SK-N-SH treated with all-trans-retinoic acid at 6 μM for 48 hours (cell line): ENCODE results near the gene SCAMP1.
"Not testable (repeated sequence)": the region's sequence is repeated elsewhere in the genome, so short reads cannot be mapped to it uniquely, and the experiment has no call there.

Experiments
- ATAC-seq: fragments of 200-7000 bp; cut with Tn5 transposase; 3 replicates; pipeline ENCODE4 v1.9.1; 2020; ENCODE audit warnings: mild to moderate bottlenecking, moderate library complexity
- ARNTL ChIP-seq: fragments of 450-650 bp; formaldehyde crosslinking; IDR thresholded peaks from 2 replicates; pipeline ENCODE4 v1.5.0; 2020; ENCODE audit warnings: low read depth, mild to moderate bottlenecking, moderate library complexity, borderline replicate concordance
- BACH2 ChIP-seq: fragments of 250-450 bp; sonication (Bioruptor Pico); IDR thresholded peaks from 2 replicates; pipeline ENCODE4 v1.9.0; 2021; ENCODE audit warnings: mild to moderate bottlenecking, borderline replicate concordance
- CREB5 ChIP-seq: fragments of 250-450 bp; sonication (Bioruptor Pico); IDR thresholded peaks from 2 replicates; pipeline ENCODE4 v1.5.1; 2020; ENCODE audit warnings: low read depth, mild to moderate bottlenecking, moderate library complexity
- CSDC2 ChIP-seq: fragments of 250-450 bp; sonication (Bioruptor Pico); IDR thresholded peaks from 2 replicates; pipeline ENCODE4 v1.5.0; 2020; ENCODE audit warnings: mild to moderate bottlenecking, moderate library complexity
- CSRNP3 ChIP-seq: fragments of 250-450 bp; sonication (Bioruptor Pico); IDR thresholded peaks from 2 replicates; pipeline ENCODE4 v1.5.1; 2021; ENCODE audit warnings: mild to moderate bottlenecking, moderate library complexity
- ESRRG ChIP-seq: fragments of 250-450 bp; sonication (Bioruptor Pico); IDR thresholded peaks from 2 replicates; pipeline ENCODE4 v1.6.1; 2021; ENCODE audit warnings: mild to moderate bottlenecking
- ISL1 ChIP-seq: fragments of 250-450 bp; sonication (Bioruptor Pico); IDR thresholded peaks from 2 replicates; pipeline ENCODE4 v2.1.2; 2022; ENCODE audit warnings: mild to moderate bottlenecking, moderate library complexity
- OSR1 ChIP-seq: fragments of 250-450 bp; sonication (Bioruptor Pico); IDR thresholded peaks from 2 replicates; pipeline ENCODE4 v1.8.0; 2022; ENCODE audit warnings: moderate library complexity, mild to moderate bottlenecking, inconsistent platforms
- PATZ1 ChIP-seq: fragments of 250-450 bp; sonication (Bioruptor Pico); IDR thresholded peaks from 2 replicates; pipeline ENCODE4 v1.8.0; 2020; ENCODE audit warnings: mild to moderate bottlenecking, moderate library complexity, borderline replicate concordance
- POU6F1 ChIP-seq: fragments of 250-450 bp; sonication (Bioruptor Pico); IDR thresholded peaks from 2 replicates; pipeline ENCODE4 v1.8.0; 2021; ENCODE audit warnings: low read depth, mild to moderate bottlenecking, moderate library complexity, borderline replicate concordance
- PPARA ChIP-seq: fragments of 250-450 bp; sonication (Bioruptor Pico); IDR thresholded peaks from 2 replicates; pipeline ENCODE4 v1.5.0; 2020; ENCODE audit warnings: mild to moderate bottlenecking, borderline replicate concordance
- SNAI2 ChIP-seq: fragments of 250-450 bp; sonication (Bioruptor Pico); IDR thresholded peaks from 2 replicates; pipeline ENCODE4 v1.5.0; 2020; ENCODE audit warnings: mild to moderate bottlenecking, moderate library complexity
- TOX ChIP-seq: fragments of 250-450 bp; sonication (Bioruptor Pico); IDR thresholded peaks from 2 replicates; pipeline ENCODE4 v1.8.0; 2021; ENCODE audit warnings: mild to moderate bottlenecking, moderate library complexity, borderline replicate concordance
- TSHZ2 ChIP-seq: fragments of 250-450 bp; sonication (Bioruptor Pico); IDR thresholded peaks from 2 replicates; pipeline ENCODE4 v1.5.0; 2020; ENCODE audit warnings: mild to moderate bottlenecking, moderate library complexity
- ZC3H10 ChIP-seq: fragments of 250-450 bp; sonication (Bioruptor Pico); IDR thresholded peaks from 2 replicates; pipeline ENCODE4 v1.5.1; 2021; ENCODE audit warnings: mild to moderate bottlenecking, moderate library complexity
- ZFP3 ChIP-seq: fragments of 250-450 bp; sonication (Bioruptor Pico); IDR thresholded peaks from 2 replicates; pipeline ENCODE4 v1.5.0; 2020; ENCODE audit warnings: mild to moderate bottlenecking, moderate library complexity
- ZFP30 ChIP-seq: fragments of 450-650 bp; formaldehyde crosslinking; IDR thresholded peaks from 2 replicates; pipeline ENCODE4 v1.5.0; 2022; ENCODE audit warnings: mild to moderate bottlenecking, moderate library complexity
- ZNF565 ChIP-seq: fragments of 450-650 bp; formaldehyde crosslinking; conservative IDR thresholded peaks from 2 replicates; pipeline ENCODE4 v1.5.0; 2020; ENCODE audit warnings: low read depth, mild to moderate bottlenecking, moderate library complexity
- ZNF70 ChIP-seq: fragments of 450-650 bp; formaldehyde crosslinking; IDR thresholded peaks from 2 replicates; pipeline ENCODE4 v1.5.0; 2020; ENCODE audit warnings: mild to moderate bottlenecking, moderate library complexity
- ZNF8 ChIP-seq: fragments of 450-650 bp; formaldehyde crosslinking; IDR thresholded peaks from 2 replicates; pipeline ENCODE4 v1.5.0; 2020; ENCODE audit warnings: mild to moderate bottlenecking, moderate library complexity

Gene SCAMP1

GRCh38 chr5:78354066-78354670 lies 6.2 kb upstream of the SCAMP1 start:
- TF ChIP-seq ZFP30 (CRISPR knock-in tag) (no peak), SNAI2 (CRISPR knock-in tag) (no peak), TSHZ2 (CRISPR knock-in tag) (no peak), ESRRG (CRISPR knock-in tag) (no peak), ZNF8 (CRISPR knock-in tag) (no peak), ISL1 (no peak), ZNF70 (CRISPR knock-in tag) (no peak), ZFP3 (CRISPR knock-in tag) (no peak), POU6F1 (CRISPR knock-in tag) (no peak), ZNF565 (no peak), ZC3H10 (CRISPR knock-in tag) (no peak), OSR1 (CRISPR knock-in tag) (no peak), CSRNP3 (CRISPR knock-in tag) (no peak), CSDC2 (CRISPR knock-in tag) (no peak), CREB5 (no peak), TOX (no peak), ARNTL (no peak), PPARA (no peak), PATZ1 (CRISPR knock-in tag) (no peak)
- no peak for ATAC-seq

- TF ChIP-seq PATZ1 (CRISPR knock-in tag), result no peak
- TF ChIP-seq ESRRG (CRISPR knock-in tag), result no peak
- TF ChIP-seq CSDC2 (CRISPR knock-in tag), result no peak
- TF ChIP-seq PPARA, result no peak
- TF ChIP-seq ZNF70 (CRISPR knock-in tag), result no peak
- TF ChIP-seq POU6F1 (CRISPR knock-in tag), result no peak
- TF ChIP-seq BACH2 (CRISPR knock-in tag), result no peak
- no peak for TF ChIP-seq TOX
- TF ChIP-seq CREB5, result no peak
- no peak for ATAC-seq
These were observed 4.9 kb upstream of the SCAMP1 start for GRCh38 chr5:78355561-78355960.

- not testable (repeated sequence) for ATAC-seq
These were observed 974 bp upstream of the SCAMP1 start for GRCh38 chr5:78359455-78359830.
